Breast epithelium (tissue), 4 donors: ENCODE measurements around the gene VAMP5. TPM values are rescaled to one million over a fixed set of nuclear protein-coding genes. Genes with fewer than 3 reads are reported as not detected.
A peak's percentile ranks its signal among the peaks of the same experiment; 100 is the strongest.

Experiments
- DNase-seq, 2 donors: peaks; one replicate each; pipeline ENCODE4 v3.0.0-alpha.2; 2019; ENCODE audit warnings: low spot score in 2 of 2
- H3K27ac ChIP-seq, 2 donors: fragments of 200-600 bp; sonication (generic) in 1 of 2; one replicate each; pipeline ENCODE4 v1.5.1; 2016 to 2019; ENCODE audit warnings: mild to moderate bottlenecking in 1 of 2
- H3K27me3 ChIP-seq, 2 donors: fragments of 200-600 bp; sonication (generic) in 1 of 2; one replicate each; pipeline versions ENCODE4 v1.5.1 to v1.6.0; 2017 to 2019; ENCODE audit warnings: control low read depth in 1 of 2, mild to moderate bottlenecking in 1 of 2
- H3K36me3 ChIP-seq: fragments of 200-600 bp; one replicate; pipeline ENCODE4 v1.5.1; 2019
- H3K4me1 ChIP-seq, 2 donors: fragments of 200-600 bp; sonication (generic); one replicate each; pipeline ENCODE4 v1.5.1; 2016 to 2019; ENCODE audit warnings: control low read depth in 1 of 2
- H3K4me3 ChIP-seq, 3 donors: fragments of 200-600 bp; sonication (generic); 1 replicate in 2 of 3; 2 replicates in 1 of 3; pipeline ENCODE4 v1.5.1; 2016 to 2019; ENCODE audit warnings: mild to moderate bottlenecking in 3 of 3, moderate library complexity in 2 of 3
- H3K9me3 ChIP-seq, 2 donors: fragments of 200-600 bp; sonication (generic) in 1 of 2; one replicate each; pipeline ENCODE4 v1.5.1; 2016 to 2019; ENCODE audit warnings: control low read depth in 1 of 2
- CTCF ChIP-seq, 3 donors: fragments of 450-650 bp; IDR thresholded peaks; one replicate each; pipeline ENCODE4 v1.5.1; 2016 to 2017; ENCODE audit warnings: antibody characterized with exemption in 3 of 3, mild to moderate bottlenecking in 3 of 3, moderate library complexity in 3 of 3
- POLR2A ChIP-seq: fragments of 450-650 bp; IDR thresholded peaks from one replicate; pipeline ENCODE4 v1.6.1; 2016; ENCODE audit warnings: antibody characterized with exemption, mild to moderate bottlenecking, moderate library complexity
- POLR2AphosphoS5 ChIP-seq, 3 donors: sonication (generic); formaldehyde crosslinking; IDR thresholded peaks; one replicate each; pipeline ENCODE4 v1.6.1; 2017; ENCODE audit warnings: antibody characterized with exemption in 3 of 3
- intact Hi-C: fragments of 100-400 bp; cut with DNase I; formaldehyde crosslinking; loops from one replicate; pipeline ENCODE4 v1.15.1; 2023; ENCODE audit warnings: low total_unique reads
- total RNA-seq, 3 donors: library from RNA; depleted of rRNA; stranded (reverse); fragments of >200 nt; gene quantifications; one replicate each; pipeline ENCODE4 v1.1.0, GENCODE V29; 2016

Gene VAMP5
- total RNA-seq, 3 donors from 2014 or later, result 33.8 to 92.0 (median 50.8) TPM

- DNase-seq, result no peak
- H3K4me1 ChIP-seq, result peaks cover 16 to 43% of the 10 kb centered on the region in 2 donors
- intact Hi-C loops, result no loop called here
- no peaks in the 10 kb centered on the region for H3K27me3 ChIP-seq
- no peaks in the 10 kb centered on the region for H3K9me3 ChIP-seq
- no peaks in the 10 kb centered on the region for H3K36me3 ChIP-seq
- no peak overlapping the region for H3K4me3 ChIP-seq
- no peak for TF ChIP-seq POLR2A
- no peak for TF ChIP-seq POLR2AphosphoS5 (IDR thresholded peaks at IDR 0.05)
- TF ChIP-seq CTCF (IDR thresholded peaks at IDR 0.05), result no peak
- peak overlapping the region in 1 of 2 donors; percentile 19 for H3K27ac ChIP-seq
These were observed 8.8 kb downstream of the VAMP5 start for GRCh38 chr2:85593023-85593422.

GRCh38 chr2:85594715-85595300, 10.6 kb downstream of the VAMP5 start:
- intact Hi-C loops, result no loop called here
- peak overlapping the region; percentile 90 to 93 for H3K27ac ChIP-seq
- peak overlapping the region; percentile 60 to 99 (median 86) for H3K4me3 ChIP-seq
- H3K9me3 ChIP-seq, result no peaks in the 10 kb centered on the region
- peaks cover 14 to 43% of the 10 kb centered on the region in 2 donors for H3K4me1 ChIP-seq
- TF ChIP-seq POLR2AphosphoS5 (IDR thresholded peaks at IDR 0.05) (no peak), CTCF (IDR thresholded peaks at IDR 0.05) (no peak), POLR2A (no peak)
- H3K27me3 ChIP-seq, result no peaks in the 10 kb centered on the region
- no peak for DNase-seq
- H3K36me3 ChIP-seq, result no peaks in the 10 kb centered on the region

GRCh38 chr2:85595301-85596025, 11.2 kb downstream of the VAMP5 start, which contains the start of gene RNF181:
Gene RNF181, plus strand, starts transcription at chr2:85595745. Its CDS starts 19 bp downstream, at chr2:85595764.
- peak within 1 kb of the TSS; percentile 60 to 99 (median 86) for H3K4me3 ChIP-seq
- intact Hi-C loops, result no loop called here
- H3K4me1 ChIP-seq, result peaks cover 14 to 37% of the 10 kb centered on the region in 2 donors
- no peaks in the 10 kb centered on the region for H3K36me3 ChIP-seq
- peak within 1 kb of the TSS; percentile 90 to 93 for H3K27ac ChIP-seq
- peak; percentile 89 for TF ChIP-seq POLR2A
- no peak for TF ChIP-seq CTCF (IDR thresholded peaks at IDR 0.05)
- TF ChIP-seq POLR2AphosphoS5 (IDR thresholded peaks at IDR 0.05), result peak; percentile 84 to 93 (median 88)
- no peaks in the 10 kb centered on the region for H3K27me3 ChIP-seq
- H3K9me3 ChIP-seq, result no peaks in the 10 kb centered on the region
- DNase-seq, result peak; percentile 93 to 98

- H3K27me3 ChIP-seq, result no peaks in the 10 kb centered on the region
- H3K36me3 ChIP-seq, result no peaks in the 10 kb centered on the region
- no peak for DNase-seq
- TF ChIP-seq POLR2AphosphoS5 (IDR thresholded peaks at IDR 0.05) (no peak), POLR2A (no peak), CTCF (IDR thresholded peaks at IDR 0.05) (no peak)
- intact Hi-C loops, result no loop called here
- H3K27ac ChIP-seq, result peak overlapping the region; percentile 90 to 93
- peaks cover 9 to 33% of the 10 kb centered on the region in 2 donors for H3K4me1 ChIP-seq
- H3K9me3 ChIP-seq, result no peaks in the 10 kb centered on the region
- peak overlapping the region; percentile 60 to 99 (median 86) for H3K4me3 ChIP-seq
These were observed 11.7 kb downstream of the VAMP5 start for GRCh38 chr2:85596026-85596333.

GRCh38 chr2:85596486-85597143, 12.4 kb downstream of the VAMP5 start:
- DNase-seq, result no peak
- H3K27me3 ChIP-seq, result no peaks in the 10 kb centered on the region
- H3K4me3 ChIP-seq, result peak overlapping the region; percentile 60 to 99 (median 86)
- H3K4me1 ChIP-seq, result peaks cover 8 to 30% of the 10 kb centered on the region in 2 donors
- H3K9me3 ChIP-seq, result no peaks in the 10 kb centered on the region
- peak overlapping the region; percentile 90 to 93 for H3K27ac ChIP-seq
- TF ChIP-seq POLR2AphosphoS5 (IDR thresholded peaks at IDR 0.05) (no peak), POLR2A (no peak), CTCF (IDR thresholded peaks at IDR 0.05) (no peak)
- intact Hi-C loops, result no loop called here
- no peaks in the 10 kb centered on the region for H3K36me3 ChIP-seq
